ENCODE measurements around the gene HEATR9.

HEATR9 gene

GRCh38 chr17:35893751-35894150 lies 25.1 kb upstream of the HEATR9 start:
- DNase-seq, result no peak

- DNase-seq, result no peak
Measured at GRCh38 chr17:35892091-35893035, 23.7 kb upstream of the HEATR9 start.

GRCh38 chr17:35891269-35891668 lies 22.6 kb upstream of the HEATR9 start:
- DNase-seq, result no peak

- peak; percentile 63 for DNase-seq
Measured at GRCh38 chr17:35890774-35891155, 22.1 kb upstream of the HEATR9 start.

GRCh38 chr17:35889818-35890773 lies 21.4 kb upstream of the HEATR9 start:
- no peak for DNase-seq

- no peak for DNase-seq
Measured at GRCh38 chr17:35889241-35889640, 20.6 kb upstream of the HEATR9 start.

- DNase-seq, result no peak
Measured at GRCh38 chr17:35879773-35880654, 11.3 kb upstream of the HEATR9 start, which contains the start of gene CCL5. CCL5 (minus strand) TSS chr17:35880360.

GRCh38 chr17:35878361-35878760 lies 9.7 kb upstream of the HEATR9 start:
- DNase-seq, result no peak

- DNase-seq, result no peak
Measured at GRCh38 chr17:35877345-35878029, 8.8 kb upstream of the HEATR9 start.

- DNase-seq, result no peak
Measured at GRCh38 chr17:35876534-35876933, 7.8 kb upstream of the HEATR9 start.

- DNase-seq, result no peak
Measured at GRCh38 chr17:35875800-35876139, 7.1 kb upstream of the HEATR9 start.

GRCh38 chr17:35875072-35875799 lies 6.5 kb upstream of the HEATR9 start:
- no peak for DNase-seq

GRCh38 chr17:35872196-35872980 lies 3.7 kb upstream of the HEATR9 start:
- DNase-seq, result no peak

- no peak for DNase-seq
Measured at GRCh38 chr17:35870906-35871819, 2.5 kb upstream of the HEATR9 start.

- no peak for DNase-seq
Measured at GRCh38 chr17:35867574-35867973, 1.1 kb downstream of the HEATR9 start.

GRCh38 chr17:35866341-35866950 lies 2.2 kb downstream of the HEATR9 start:
- no peak for DNase-seq

GRCh38 chr17:35865412-35866340 lies 3.0 kb downstream of the HEATR9 start:
- no peak for DNase-seq

GRCh38 chr17:35864853-35865252 lies 3.8 kb downstream of the HEATR9 start:
- DNase-seq, result no peak

Data from activated effector memory CD4-positive, alpha-beta T cell treated with Interleukin-2 at 50 U/mL for 16 hours (primary cell).